Measurements from ENCODE around the gene ESYT2. TPM values are rescaled to one million over a fixed set of nuclear protein-coding genes. Genes with fewer than 3 reads are reported as not detected.

The ESYT2 gene
- total RNA-seq, 1 donor from 2014 or later, result 102 TPM

- Histone ChIP-seq H3K36me3 (peaks cover 51 to 72% of the 10 kb centered on the region in 2 donors), H3K27me3 (no peaks in the 10 kb centered on the region), H3K4me1 (no peaks in the 10 kb centered on the region), H3K9me3 (no peaks in the 10 kb centered on the region), H3K27ac (no peak overlapping the region), H3K4me3 (no peak overlapping the region)
- no peak for TF ChIP-seq CTCF (IDR thresholded peaks at IDR 0.05)
- intact Hi-C loops (cut with DNase I), result no loop called here
- DNase-seq (ENCODE audit: low spot score in 2 of 2), result no peak
Measured at GRCh38 chr7:158749396-158749795, 79.9 kb downstream of the ESYT2 start.

- intact Hi-C loops (cut with DNase I), result no loop called here
- H3K4me1 ChIP-seq, result no peaks in the 10 kb centered on the region
- H3K27me3 ChIP-seq, result no peaks in the 10 kb centered on the region
- peaks cover 53 to 72% of the 10 kb centered on the region in 2 donors for H3K36me3 ChIP-seq
- H3K9me3 ChIP-seq, result no peaks in the 10 kb centered on the region
- no peak overlapping the region for H3K27ac ChIP-seq
- DNase-seq (ENCODE audit: low spot score in 2 of 2), result no peak
- no peak for TF ChIP-seq CTCF (IDR thresholded peaks at IDR 0.05)
- no peak overlapping the region for H3K4me3 ChIP-seq
Measured at GRCh38 chr7:158748335-158748734, 81.0 kb downstream of the ESYT2 start.

- no peaks in the 10 kb centered on the region for H3K27me3 ChIP-seq
Measured at GRCh38 chr7:158747408-158747807, 81.9 kb downstream of the ESYT2 start.

GRCh38 chr7:158746957-158747356 is 82.4 kb downstream of the ESYT2 start:
- Histone ChIP-seq H3K9me3 (no peaks in the 10 kb centered on the region), H3K4me1 (no peaks in the 10 kb centered on the region), H3K36me3 (peaks cover 61 to 80% of the 10 kb centered on the region in 2 donors), H3K4me3 (no peak overlapping the region), H3K27ac (no peak overlapping the region), H3K27me3 (no peaks in the 10 kb centered on the region)
- intact Hi-C loops (cut with DNase I), result no loop called here
- no peak for TF ChIP-seq CTCF (IDR thresholded peaks at IDR 0.05)
- DNase-seq (ENCODE audit: low spot score in 2 of 2), result no peak

More at GRCh38 chr7:158747408-158747807, 81.9 kb downstream of the ESYT2 start:
- Histone ChIP-seq H3K9me3 (no peaks in the 10 kb centered on the region), H3K27ac (no peak overlapping the region), H3K4me3 (no peak overlapping the region), H3K36me3 (peaks cover 57 to 76% of the 10 kb centered on the region in 2 donors), H3K4me1 (no peaks in the 10 kb centered on the region)
- no peak for TF ChIP-seq CTCF (IDR thresholded peaks at IDR 0.05)
- intact Hi-C loops (cut with DNase I), result no loop called here
- DNase-seq (ENCODE audit: low spot score in 2 of 2), result no peak

GRCh38 chr7:158745057-158745715 is 84.1 kb downstream of the ESYT2 start:
- Histone ChIP-seq H3K36me3 (peaks cover 74 to 94% of the 10 kb centered on the region in 2 donors), H3K27ac (no peak overlapping the region), H3K9me3 (no peaks in the 10 kb centered on the region), H3K4me3 (no peak overlapping the region), H3K27me3 (no peaks in the 10 kb centered on the region), H3K4me1 (no peaks in the 10 kb centered on the region)
- no peak for TF ChIP-seq CTCF (IDR thresholded peaks at IDR 0.05)
- no peak for DNase-seq (ENCODE audit: low spot score in 2 of 2)
- intact Hi-C loops (cut with DNase I), result no loop called here

Data from ascending aorta (tissue), 2 donors.